HG03066 (cell line): ENCODE measurements around the gene PGM3.
"Not testable (repeated sequence)": the region's sequence is repeated elsewhere in the genome, so short reads cannot be mapped to it uniquely, and the experiment has no call there.

Experiments used
- ATAC-seq: cut with Tn5 transposase; IDR thresholded peaks from one replicate; pipeline ENCODE4 v1.9.1; 2021; ENCODE audit warnings: low read depth; ENCODE audit not compliant: unreplicated experiment

The PGM3 gene

GRCh38 chr6:83192871-83193746 lies at the start of gene PGM3, which contains the start of gene RWDD2A:
Gene PGM3, minus strand, starts transcription at chr6:83193265. Its CDS starts 2,253 bp downstream, at chr6:83191012.
Gene RWDD2A, plus strand, starts transcription at chr6:83193357. Its CDS starts 1,095 bp downstream, at chr6:83194452.
- ATAC-seq: peak; percentile 97

- no peak for ATAC-seq
Measured at GRCh38 chr6:83231146-83231545, 38.1 kb upstream of the PGM3 start.

GRCh38 chr6:83226517-83226916 lies 33.5 kb upstream of the PGM3 start:
- ATAC-seq: no peak

GRCh38 chr6:83221889-83222479 lies 28.9 kb upstream of the PGM3 start:
- ATAC-seq: peak; percentile 52

- no peak for ATAC-seq
Measured at GRCh38 chr6:83221276-83221675, 28.2 kb upstream of the PGM3 start.

GRCh38 chr6:83220121-83220520 lies 27.1 kb upstream of the PGM3 start:
- ATAC-seq: no peak

GRCh38 chr6:83218646-83219045 lies 25.6 kb upstream of the PGM3 start:
- no peak for ATAC-seq

GRCh38 chr6:83216806-83217205 lies 23.7 kb upstream of the PGM3 start:
- ATAC-seq: no peak

- ATAC-seq: peak; percentile 99
Measured at GRCh38 chr6:83215131-83216047, 22.3 kb upstream of the PGM3 start.

- no peak for ATAC-seq
Measured at GRCh38 chr6:83202031-83202430, 9.0 kb upstream of the PGM3 start.

GRCh38 chr6:83199863-83200225 lies 6.8 kb upstream of the PGM3 start:
- no peak for ATAC-seq

- no peak for ATAC-seq
Measured at GRCh38 chr6:83199173-83199862, 6.3 kb upstream of the PGM3 start.

- no peak for ATAC-seq
Measured at GRCh38 chr6:83198486-83199172, 5.6 kb upstream of the PGM3 start.

GRCh38 chr6:83193747-83194566 lies 892 bp upstream of the PGM3 start:
- peak; percentile 24 for ATAC-seq

GRCh38 chr6:83192456-83192855 lies 609 bp downstream of the PGM3 start:
- ATAC-seq: no peak

GRCh38 chr6:83191974-83192373 lies 1.1 kb downstream of the PGM3 start:
- ATAC-seq: not testable (repeated sequence)

GRCh38 chr6:83190626-83191025 lies 2.4 kb downstream of the PGM3 start:
- ATAC-seq: no peak

- no peak for ATAC-seq
Measured at GRCh38 chr6:83188501-83188900, 4.6 kb downstream of the PGM3 start.

GRCh38 chr6:83185096-83185495 lies 8.0 kb downstream of the PGM3 start:
- ATAC-seq: no peak
